Activated T-helper 9 cell treated with anti-CD3 and anti-CD28 coated beads, Interleukin-2, amount 50 U/mL, for 16 hours (primary cell): ENCODE data around the gene WDR7.

Experiments used
- DNase-seq: peaks from one replicate; pipeline ENCODE4 v3.0.0-alpha.2; 2020; ENCODE audit warnings: low read depth

Gene WDR7

DNA sequence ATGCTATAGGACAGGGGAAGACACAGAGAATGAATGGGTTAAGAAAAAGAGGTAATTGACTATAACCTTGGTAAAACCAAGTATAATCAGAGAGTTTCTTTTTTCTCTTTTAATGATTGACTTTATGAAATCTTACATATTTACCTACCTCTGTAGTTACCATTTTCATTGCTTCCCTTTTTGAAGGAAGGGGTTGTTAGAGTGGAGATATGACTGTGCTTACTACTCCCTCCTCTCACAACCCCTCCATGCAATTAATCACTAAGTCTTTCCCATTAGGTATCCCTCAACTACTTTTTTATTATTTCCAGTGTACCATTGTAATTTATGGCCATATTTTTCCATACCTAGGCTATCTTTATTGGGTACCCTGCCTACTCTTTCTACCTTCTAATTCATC is 71.4 kb downstream of the WDR7 start:
- DNase-seq: no peak

DNA sequence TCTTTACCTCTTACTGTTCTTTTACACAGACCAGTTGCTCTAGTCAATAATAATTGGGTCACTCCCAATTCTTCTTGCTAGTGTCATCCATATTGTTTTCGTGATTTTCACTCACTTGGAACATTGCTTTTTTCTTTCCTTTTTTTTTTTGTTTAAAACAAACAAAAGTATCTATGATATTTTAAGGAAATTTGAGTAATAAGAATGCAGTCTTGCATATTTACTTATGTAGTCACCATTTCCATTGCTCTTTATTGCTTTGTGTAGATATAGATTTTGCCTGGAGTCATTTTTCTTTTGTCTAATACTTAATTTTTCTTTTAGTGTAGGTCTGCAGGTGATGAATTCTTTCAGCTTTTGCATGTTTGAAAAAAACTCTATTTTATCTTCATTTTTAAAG is 71.9 kb downstream of the WDR7 start:
- DNase-seq: no peak

DNA sequence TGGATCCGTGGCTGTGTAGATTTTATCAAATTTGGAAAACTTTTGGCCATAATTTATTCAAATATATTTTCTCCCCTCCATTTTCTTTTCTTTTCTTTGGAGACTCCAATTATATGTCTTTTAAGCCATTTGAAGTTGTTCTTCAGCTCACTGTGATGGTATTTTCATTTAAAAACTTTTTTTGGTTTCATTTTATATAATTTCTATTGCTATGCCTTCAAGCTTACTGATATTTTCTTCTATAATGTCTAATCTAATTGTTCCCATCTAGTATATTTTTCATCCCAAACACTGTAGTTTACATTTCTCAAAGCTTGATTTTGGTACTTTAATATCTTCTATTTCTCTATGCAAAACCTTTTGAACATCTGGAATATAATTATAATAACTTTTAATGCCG is 72.5 kb downstream of the WDR7 start:
- no peak for DNase-seq

DNA sequence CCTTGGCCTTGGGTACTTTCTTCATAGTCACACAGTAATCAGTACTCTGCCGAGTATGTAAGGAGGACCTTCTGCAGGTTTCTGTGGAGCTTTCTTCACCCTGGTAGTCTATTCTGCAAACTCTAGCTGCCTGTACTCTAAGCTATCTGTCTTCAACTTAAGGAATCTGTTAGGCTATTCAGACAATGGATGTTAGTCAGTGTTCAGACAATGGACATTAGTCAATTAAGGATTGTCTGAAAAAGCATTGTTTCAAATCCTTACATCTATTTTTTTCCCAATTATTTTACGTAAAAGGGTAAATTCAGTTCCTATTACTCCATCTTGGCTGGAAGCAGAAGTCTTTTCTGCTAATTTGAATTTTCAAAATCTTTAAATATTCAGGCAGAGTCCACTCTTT is 75.7 kb downstream of the WDR7 start:
- no peak for DNase-seq

DNA sequence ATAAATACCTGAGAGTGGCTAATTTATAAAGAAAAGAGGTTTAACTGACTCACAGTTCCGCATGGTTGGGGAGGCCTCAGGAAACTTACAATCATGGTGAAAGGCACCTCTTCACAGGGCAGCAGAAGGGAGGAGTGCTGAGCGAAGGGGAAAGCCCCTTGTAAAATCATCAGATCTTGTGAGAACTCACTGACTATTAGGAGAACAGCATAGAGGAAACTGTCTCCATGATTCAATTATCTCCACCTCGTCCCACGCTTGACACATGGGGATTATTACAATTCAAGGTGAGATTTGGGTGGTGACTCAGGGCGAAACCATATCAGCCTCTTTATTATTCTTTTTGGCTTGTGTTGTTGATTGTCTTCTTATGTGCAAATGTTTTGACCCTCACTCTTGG is 76.2 kb downstream of the WDR7 start:
- peak; percentile 11 for DNase-seq

DNA sequence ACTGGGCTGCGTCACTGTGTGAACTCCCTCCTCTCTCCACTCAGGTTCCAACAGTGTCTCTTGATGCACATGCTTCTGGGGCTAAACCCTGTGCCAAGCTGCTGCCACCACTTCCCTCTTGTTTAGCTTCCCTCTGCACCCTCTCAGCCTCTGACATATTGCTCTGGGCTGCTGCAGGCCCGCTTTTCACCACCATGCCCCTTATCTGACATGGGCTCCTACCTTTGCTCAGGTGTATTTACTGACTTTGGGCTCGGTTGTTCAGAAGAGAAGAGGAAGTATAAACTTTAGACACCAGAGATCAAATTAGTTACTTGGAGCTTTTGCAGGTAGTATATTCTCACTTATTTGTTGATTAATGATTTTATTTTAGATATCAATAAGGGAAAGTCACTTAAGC is 77.6 kb downstream of the WDR7 start:
- DNase-seq: no peak

DNA sequence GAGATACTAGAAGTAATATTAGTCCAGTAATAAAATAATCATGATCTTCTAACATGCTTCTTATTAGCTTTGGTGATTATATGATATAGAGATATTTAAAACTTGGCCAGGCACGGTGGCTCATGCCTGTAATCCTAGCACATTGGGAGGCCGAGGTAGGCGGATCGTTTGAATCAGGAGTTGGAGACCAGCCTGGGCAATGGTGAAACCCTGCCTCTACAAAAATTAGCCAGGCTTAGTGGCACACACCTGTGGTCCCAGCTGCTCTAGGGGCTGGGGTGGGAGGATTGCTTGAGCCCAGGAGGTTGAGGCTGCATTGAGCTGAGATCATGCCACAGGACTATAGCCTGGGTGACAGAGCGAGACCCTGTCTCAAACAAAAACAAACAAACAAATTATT is 87.0 kb downstream of the WDR7 start:
- DNase-seq: no peak

DNA sequence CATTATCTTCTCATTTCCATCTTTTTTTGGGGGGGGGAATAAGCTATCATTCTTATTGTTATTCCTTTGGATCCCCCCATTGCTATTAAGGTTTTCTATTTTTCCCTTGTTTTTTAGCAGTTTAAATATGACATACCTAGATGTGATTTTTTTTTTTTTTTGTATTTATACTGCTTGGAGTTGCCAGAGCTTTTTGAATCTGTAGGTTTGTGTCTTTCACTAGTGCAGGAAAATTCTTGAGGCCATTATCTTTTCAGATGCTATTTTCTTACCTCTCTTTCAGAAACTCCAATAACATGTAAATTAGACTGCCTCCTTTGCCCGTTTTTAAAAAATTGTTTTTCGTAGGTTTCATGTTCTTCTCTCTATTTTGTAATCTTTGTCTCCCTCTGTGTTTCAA is 88.6 kb downstream of the WDR7 start:
- DNase-seq: no peak

DNA sequence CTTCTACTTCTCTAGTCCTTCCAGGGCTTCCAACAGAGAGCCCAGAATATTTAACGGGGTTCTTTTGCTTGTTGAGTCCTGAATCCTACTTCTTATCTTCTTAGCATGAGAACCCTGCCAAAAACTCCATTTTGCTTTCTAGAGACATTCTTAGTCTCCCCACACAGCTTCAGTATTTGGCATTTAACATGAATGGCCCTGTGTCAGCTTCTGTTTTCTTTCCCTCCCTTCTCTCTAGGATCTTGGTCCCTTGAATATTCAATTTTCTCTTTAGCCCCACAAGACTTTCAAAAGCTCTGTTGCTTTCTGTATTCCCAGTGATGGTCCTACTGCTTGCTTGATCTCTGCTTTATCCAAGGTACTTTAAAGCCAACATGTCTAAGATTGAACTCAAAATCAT is 89.5 kb downstream of the WDR7 start:
- DNase-seq: no peak

DNA sequence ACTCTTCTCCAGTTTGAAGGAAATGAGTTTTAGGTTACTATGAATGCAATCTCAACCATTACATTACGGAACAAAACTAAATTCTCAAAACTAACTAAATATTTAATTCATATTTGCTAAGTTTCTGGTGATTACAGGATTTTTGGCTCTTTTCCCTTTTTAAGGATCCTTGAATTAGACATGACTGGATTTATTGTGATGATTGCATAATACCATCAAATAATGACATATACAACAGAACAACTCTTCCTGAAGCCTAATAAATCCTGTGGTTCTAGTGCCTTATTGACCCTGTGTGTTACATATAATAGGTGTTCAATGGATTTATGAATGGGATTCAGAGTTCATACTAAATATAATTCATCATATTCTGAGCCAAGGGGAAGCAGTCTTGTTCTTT is 90.5 kb downstream of the WDR7 start:
- no peak for DNase-seq

DNA sequence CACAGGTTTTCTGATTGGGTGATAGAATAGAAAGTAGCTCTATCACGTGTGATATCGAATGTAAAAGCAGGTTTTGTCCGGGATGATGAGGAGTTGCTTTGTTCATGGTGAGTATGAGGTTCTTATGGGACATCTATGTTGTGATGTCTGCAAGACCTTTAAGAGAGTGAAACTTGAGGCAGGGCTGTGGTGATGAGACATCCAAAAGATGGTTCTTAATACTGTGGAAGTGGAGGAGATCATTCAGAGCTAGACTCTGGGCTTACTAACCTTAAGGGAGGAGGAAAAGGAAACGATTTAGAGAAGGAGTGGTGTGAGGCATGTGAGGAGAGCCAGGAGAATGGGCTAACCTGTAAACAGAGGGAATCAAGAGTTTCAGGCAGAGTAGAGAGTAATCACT is 92.0 kb downstream of the WDR7 start:
- DNase-seq: no peak

DNA sequence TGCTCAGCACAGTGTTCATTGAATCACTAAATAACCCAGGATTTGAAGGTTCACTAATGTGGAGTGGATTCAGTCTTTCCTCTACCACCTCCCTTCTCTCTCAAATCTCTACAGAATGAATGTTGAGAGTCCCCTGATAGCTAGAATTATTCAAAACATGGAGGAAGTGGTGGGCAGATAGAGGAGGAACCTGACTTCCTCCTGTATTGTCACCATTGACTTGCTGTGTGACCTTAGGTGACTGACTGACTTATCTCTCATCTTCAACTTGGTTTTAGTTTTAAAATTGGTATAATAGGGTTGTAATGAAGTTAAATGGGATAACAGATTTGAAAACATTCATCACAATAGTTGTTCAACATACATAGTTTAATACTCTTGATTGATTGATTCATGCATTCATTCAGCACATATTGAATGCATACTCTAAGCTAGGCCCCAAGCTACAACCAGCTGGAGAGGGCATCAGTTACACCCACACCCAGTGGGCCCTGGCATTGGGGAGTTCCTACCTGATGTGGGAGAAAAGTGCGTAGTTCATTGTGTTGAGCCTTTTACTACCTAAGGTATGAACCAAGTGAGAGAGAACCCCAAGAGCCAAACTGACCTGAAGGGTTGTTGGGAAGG is 96.0 kb downstream of the WDR7 start:
- DNase-seq: no peak

DNA sequence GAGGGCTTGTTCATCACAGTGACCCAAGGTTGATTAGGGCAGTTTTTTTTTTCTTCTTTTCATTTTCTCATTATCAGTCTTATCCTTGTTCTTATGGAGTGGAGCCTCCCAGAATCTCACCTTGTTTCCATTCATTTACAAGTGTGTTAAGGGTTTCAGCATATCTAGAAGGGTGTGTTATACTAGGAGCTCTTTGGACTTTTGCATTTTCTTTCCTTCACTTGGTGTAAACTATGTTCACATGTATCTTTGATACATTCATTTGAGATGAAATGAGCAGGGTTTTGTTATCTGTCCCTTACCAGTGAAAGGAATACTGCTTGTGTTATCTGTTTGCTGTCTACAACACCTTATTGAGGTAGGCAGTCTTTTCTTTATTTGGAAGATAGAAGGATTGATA is 96.7 kb downstream of the WDR7 start:
- no peak for DNase-seq

DNA sequence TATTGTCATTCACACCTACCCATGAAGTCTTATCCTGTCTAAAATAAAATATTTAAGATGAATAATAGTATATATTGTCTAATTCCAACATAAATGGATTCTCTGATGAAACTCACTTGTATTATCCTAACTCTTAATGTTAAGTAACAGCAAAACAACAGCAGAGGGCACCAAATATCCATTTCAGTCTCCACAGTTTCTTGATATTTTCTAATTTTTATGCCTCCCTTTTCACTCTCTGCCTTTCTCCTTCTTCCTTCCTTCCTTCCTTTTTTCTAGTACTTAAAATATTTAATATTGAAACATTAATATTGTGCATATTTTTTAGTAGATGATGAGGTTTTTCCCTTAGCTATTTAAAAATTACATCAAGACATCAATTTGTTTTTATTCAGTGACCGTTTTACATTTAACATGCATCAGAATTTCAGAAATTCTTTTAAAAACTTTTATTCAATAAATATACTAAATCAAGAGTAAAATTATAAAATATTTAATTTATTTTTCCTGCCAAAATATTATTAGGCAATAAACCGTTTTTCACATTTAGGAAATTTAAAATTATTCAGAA is 97.6 kb downstream of the WDR7 start:
- no peak for DNase-seq

DNA sequence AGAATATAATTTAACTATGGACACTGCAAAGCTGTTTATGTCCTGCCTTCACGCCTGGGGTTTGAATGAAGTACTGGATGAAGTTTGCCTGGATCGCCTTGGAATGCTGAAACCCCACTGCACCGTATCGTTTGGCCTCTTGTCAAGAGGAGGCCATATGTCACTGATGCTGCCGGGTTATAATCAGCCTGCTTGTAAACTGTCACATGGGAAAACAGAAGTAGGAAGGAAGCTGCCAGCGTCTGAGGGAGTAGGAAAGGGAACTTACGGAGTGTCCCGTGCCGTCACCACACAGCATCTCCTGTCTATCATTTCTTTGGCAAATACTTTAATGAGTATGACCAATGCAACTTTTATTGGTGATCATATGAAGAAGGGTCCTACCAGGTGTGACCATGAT is 105.8 kb downstream of the WDR7 start:
- DNase-seq: no peak

DNA sequence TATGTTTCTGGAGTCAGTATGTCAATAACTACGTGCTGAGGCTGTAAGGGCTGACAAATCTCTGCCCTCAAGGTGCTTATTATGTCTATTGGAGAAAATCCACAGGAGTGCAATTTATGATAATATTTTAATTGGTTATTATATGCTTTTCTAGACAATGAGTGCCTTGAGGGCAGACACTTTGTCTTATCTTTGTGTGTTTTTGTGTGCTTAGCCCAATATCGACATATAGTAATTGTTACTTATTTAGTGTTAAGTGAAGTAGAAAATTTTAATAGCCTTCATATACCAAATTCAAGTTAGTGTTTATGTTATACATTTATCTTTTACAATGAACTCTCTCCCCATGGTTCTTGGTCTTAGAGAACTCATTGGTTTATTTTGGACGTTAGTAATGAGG is 118.9 kb downstream of the WDR7 start:
- no peak for DNase-seq

DNA sequence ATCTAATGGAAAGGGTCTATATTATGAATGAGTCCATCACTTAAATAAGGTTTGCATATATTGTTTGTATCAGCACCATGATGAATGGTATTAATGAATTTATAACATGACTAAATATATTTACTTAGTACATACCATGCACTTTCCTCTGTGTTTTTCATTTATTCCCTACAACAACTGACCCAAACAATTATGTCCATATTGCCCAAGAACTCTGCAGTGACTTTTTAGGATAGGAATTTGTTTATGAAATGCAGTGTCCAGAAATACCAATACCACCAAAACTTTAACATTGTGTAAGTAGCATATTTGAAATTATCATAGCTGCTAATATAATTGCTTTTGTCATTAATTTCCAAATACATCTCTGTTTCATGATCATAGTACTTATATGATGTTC is 119.7 kb downstream of the WDR7 start:
- no peak for DNase-seq

DNA sequence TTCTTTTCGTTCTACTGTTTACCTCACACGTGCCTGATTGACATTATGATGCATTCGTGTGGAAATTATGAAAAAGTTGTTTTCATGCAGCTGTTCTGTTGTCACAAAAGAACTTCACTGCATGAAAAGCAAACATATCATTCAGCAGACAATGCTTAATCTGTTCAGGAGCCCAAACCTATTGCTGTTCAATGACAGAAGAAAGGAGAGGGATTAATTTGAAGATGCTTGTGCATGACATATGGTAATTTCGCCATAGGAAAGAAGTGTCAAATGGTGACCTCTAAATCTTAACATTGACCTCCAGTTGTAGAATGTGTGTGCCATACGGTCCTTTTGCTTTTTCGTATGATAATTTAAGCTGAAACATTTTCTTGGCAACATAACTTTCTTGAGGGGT is 124.5 kb downstream of the WDR7 start:
- no peak for DNase-seq

DNA sequence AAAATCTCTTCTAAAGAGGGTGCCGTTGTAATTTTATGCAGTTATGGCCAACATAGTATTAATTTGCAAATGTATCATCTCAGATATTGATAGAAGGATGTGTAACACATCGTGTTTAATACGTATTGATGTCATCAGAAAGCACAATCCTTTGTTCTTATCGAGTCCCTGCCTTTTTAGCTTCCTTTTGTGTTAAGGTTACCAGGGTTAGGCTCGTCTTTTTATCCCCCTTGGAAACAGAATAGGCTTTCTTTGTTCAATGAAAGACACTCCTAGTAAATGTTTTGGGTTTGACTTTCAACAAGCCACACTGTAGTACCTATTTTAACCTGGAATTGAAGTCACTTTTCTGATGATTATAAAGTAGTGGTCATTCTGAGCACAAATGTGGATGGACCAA is 136.2 kb downstream of the WDR7 start:
- DNase-seq: no peak

DNA sequence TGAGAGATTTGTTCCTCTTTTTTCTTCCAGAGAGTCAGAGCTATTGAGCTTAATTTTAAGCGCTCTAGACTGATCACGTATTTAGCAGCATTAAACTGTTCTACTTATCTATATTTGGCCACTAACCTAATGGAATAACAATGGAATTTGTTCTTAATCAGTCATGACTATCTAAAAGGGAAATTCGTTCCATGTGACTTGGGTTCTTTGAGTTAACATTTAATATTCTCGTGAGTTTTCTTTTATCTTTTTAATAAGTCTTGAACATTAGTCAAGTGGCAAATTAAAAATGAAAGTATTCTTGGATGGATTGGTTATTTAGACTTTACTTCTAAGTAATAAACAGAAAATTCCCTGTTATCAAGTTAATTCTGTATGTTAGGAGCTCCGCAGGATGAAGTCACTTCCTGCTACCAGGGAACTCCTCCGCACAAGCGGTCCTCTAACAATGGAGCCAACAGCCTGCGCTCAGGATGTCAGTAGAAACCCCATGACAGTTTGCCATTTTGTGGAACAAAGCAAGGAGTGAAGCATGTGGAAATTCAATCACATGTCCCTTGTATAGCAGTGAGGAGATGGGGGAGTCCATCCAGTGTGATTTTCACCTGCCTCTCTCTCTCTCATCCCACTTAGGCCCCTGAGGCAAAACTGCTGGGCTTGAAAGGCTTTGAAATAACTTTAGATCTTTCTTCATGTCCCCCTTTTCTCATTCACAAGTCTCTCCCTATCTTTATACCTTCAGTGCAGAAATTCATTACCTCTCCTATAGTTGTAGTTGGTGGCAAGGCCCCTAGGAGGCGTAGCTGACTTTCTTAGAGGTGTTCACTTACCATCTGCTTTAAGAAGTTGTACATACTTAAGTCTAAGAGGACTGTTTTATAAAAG is 138.1 kb downstream of the WDR7 start:
- no peak for DNase-seq

DNA sequence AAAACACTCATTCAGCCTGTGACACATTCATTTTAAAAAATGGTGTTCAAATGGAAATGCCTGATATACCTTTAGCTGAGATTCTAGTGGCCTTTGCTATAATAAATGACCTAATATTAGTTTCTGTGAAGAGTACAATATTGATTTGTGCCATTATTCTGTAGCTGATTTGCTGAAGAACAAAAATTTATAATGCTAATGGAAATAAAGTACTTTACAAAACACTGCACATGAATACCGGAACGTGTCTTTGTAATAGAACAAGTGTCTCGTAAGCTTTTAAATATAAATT is 138.7 kb downstream of the WDR7 start:
- DNase-seq: no peak

DNA sequence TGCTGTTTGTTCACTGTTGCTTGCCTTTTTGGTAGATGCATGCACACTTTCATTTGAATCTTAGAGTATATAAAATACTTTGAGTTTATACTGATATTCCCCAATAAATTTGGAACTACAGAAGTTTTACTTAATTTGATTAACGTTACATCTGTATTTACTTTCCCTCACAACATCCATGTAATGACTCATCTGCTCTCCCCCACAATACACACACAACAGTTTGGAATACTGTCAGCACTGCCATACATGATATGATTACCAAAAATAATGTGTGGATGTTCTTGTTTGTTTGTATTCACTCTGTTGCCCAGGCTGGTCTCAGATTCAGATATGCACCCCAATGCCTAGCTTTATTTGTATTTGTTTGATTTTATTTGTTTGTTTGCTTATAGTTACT is 144.2 kb downstream of the WDR7 start:
- DNase-seq: no peak

DNA sequence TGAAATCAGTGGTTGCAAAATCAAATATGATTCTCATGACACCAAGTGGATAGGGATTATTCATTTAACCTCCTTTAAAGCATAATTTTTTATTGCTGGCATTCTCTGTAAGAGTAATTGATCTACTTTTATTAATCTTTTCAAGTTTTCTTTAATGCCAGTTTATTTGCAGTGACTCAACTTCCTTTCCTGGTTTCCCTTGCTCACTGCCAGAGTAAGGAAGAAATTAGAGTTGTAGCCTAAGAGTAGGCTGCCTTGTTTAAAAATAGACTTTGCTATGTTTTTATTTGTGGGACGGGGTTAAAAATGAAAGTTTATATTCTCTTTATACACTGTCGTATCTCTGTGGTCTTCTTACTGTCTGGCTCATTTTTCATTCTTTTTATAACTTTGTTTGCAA is 148.6 kb downstream of the WDR7 start:
- no peak for DNase-seq

DNA sequence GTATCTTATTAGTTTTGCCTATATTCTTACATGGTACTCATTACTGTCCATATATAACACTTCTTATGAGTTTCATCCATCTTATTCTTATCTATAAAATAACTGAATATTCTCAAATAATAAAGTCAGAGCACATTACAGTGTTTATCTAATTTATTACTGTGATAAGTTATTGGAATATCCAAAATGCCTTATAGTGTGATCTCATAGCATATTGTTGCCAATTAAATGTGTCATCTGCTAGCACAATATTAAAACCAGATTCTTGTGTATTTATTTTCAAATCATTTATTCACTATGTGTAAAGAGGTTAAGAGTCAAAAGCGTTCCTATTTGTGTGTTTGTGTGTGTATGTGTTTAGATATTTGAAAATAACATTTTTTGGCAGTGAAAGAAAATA is 151.9 kb downstream of the WDR7 start:
- DNase-seq: no peak
